ENCODE data around the gene PARD3B. TPM values are rescaled to one million over a fixed set of nuclear protein-coding genes. Genes with fewer than 3 reads are reported as not detected.

The PARD3B gene
- total and polyA plus RNA-seq, 10 of the 15 experiments (the other 5 are each of a cell fraction or from before 2014, with no cell fraction given), result 0.01 to 0.54 (median 0.07) TPM; not detected in 7

GRCh38 chr2:204635478-204635877 lies 90.2 kb downstream of the PARD3B start:
- no peak for TF ChIP-seq SP1 (IDR thresholded peaks at IDR 0.05; ENCODE audit: low read depth, low read length)
- TF ChIP-seq, protein P1, sequence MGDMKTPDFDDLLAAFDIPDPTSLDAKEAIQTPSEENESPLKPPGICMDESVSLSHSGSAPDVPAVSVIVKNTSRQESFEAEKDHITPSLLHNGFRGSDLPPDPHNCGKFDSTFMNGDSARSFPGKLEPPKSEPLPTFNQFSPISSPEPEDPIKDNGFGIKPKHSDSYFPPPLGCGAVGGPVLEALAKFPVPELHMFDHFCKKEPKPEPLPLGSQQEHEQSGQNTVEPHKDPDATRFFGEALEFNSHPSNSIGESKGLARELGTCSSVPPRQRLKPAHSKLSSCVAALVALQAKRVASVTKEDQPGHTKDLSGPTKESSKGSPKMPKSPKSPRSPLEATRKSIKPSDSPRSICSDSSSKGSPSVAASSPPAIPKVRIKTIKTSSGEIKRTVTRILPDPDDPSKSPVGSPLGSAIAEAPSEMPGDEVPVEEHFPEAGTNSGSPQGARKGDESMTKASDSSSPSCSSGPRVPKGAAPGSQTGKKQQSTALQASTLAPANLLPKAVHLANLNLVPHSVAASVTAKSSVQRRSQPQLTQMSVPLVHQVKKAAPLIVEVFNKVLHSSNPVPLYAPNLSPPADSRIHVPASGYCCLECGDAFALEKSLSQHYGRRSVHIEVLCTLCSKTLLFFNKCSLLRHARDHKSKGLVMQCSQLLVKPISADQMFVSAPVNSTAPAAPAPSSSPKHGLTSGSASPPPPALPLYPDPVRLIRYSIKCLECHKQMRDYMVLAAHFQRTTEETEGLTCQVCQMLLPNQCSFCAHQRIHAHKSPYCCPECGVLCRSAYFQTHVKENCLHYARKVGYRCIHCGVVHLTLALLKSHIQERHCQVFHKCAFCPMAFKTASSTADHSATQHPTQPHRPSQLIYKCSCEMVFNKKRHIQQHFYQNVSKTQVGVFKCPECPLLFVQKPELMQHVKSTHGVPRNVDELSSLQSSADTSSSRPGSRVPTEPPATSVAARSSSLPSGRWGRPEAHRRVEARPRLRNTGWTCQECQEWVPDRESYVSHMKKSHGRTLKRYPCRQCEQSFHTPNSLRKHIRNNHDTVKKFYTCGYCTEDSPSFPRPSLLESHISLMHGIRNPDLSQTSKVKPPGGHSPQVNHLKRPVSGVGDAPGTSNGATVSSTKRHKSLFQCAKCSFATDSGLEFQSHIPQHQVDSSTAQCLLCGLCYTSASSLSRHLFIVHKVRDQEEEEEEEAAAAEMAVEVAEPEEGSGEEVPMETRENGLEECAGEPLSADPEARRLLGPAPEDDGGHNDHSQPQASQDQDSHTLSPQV (IDR thresholded peaks at IDR 0.05), result no peak
- no peak for TF ChIP-seq RB1 (IDR thresholded peaks at IDR 0.05; ENCODE audit: borderline replicate concordance)
- TF ChIP-seq HDAC6 (IDR thresholded peaks at IDR 0.05; ENCODE audit: unreplicated experiment), result no peak
- TF ChIP-seq, protein P2, sequence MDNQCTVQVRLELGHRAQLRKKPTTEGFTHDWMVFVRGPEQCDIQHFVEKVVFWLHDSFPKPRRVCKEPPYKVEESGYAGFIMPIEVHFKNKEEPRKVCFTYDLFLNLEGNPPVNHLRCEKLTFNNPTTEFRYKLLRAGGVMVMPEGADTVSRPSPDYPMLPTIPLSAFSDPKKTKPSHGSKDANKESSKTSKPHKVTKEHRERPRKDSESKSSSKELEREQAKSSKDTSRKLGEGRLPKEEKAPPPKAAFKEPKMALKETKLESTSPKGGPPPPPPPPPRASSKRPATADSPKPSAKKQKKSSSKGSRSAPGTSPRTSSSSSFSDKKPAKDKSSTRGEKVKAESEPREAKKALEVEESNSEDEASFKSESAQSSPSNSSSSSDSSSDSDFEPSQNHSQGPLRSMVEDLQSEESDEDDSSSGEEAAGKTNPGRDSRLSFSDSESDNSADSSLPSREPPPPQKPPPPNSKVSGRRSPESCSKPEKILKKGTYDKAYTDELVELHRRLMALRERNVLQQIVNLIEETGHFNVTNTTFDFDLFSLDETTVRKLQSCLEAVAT (IDR thresholded peaks at IDR 0.05), result no peak
- TF ChIP-seq CBX5 (IDR thresholded peaks at IDR 0.05; ENCODE audit: low read depth), result no peak
- TF ChIP-seq, protein P3, sequence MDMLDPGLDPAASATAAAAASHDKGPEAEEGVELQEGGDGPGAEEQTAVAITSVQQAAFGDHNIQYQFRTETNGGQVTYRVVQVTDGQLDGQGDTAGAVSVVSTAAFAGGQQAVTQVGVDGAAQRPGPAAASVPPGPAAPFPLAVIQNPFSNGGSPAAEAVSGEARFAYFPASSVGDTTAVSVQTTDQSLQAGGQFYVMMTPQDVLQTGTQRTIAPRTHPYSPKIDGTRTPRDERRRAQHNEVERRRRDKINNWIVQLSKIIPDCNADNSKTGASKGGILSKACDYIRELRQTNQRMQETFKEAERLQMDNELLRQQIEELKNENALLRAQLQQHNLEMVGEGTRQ (IDR thresholded peaks at IDR 0.05; ENCODE audit: borderline replicate concordance, low read depth, low read length), result no peak
- no peak for TF ChIP-seq CHD2 (IDR thresholded peaks at IDR 0.05; ENCODE audit: borderline replicate concordance, low read depth, low read length)
- no peak for TF ChIP-seq NBN (IDR thresholded peaks at IDR 0.05)
- no peak for TF ChIP-seq GATAD2B (conservative IDR thresholded peaks at IDR 0.05; ENCODE audit: low read depth)
- no peak for TF ChIP-seq BCL11A (IDR thresholded peaks at IDR 0.05; ENCODE audit: low read depth, low read length)
- no peak for TF ChIP-seq IKZF1 (conservative IDR thresholded peaks at IDR 0.05)
- no peak for TF ChIP-seq SMAD5 (IDR thresholded peaks at IDR 0.05; ENCODE audit: low read depth)
- no peak for TF ChIP-seq ZNF622 (IDR thresholded peaks at IDR 0.05)
- TF ChIP-seq PAX8 (IDR thresholded peaks at IDR 0.05), result no peak
- TF ChIP-seq, protein P4, sequence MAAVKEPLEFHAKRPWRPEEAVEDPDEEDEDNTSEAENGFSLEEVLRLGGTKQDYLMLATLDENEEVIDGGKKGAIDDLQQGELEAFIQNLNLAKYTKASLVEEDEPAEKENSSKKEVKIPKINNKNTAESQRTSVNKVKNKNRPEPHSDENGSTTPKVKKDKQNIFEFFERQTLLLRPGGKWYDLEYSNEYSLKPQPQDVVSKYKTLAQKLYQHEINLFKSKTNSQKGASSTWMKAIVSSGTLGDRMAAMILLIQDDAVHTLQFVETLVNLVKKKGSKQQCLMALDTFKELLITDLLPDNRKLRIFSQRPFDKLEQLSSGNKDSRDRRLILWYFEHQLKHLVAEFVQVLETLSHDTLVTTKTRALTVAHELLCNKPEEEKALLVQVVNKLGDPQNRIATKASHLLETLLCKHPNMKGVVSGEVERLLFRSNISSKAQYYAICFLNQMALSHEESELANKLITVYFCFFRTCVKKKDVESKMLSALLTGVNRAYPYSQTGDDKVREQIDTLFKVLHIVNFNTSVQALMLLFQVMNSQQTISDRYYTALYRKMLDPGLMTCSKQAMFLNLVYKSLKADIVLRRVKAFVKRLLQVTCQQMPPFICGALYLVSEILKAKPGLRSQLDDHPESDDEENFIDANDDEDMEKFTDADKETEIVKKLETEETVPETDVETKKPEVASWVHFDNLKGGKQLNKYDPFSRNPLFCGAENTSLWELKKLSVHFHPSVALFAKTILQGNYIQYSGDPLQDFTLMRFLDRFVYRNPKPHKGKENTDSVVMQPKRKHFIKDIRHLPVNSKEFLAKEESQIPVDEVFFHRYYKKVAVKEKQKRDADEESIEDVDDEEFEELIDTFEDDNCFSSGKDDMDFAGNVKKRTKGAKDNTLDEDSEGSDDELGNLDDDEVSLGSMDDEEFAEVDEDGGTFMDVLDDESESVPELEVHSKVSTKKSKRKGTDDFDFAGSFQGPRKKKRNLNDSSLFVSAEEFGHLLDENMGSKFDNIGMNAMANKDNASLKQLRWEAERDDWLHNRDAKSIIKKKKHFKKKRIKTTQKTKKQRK (IDR thresholded peaks at IDR 0.05; ENCODE audit: low read depth, low read length), result no peak
- ChIA-PET CTCF (interaction anchor here (1.7 kb wide), 1 partner anchor 15 kb away, joined by 4 read pairs; no protein-coding TSS in a partner anchor), SMC1A (ENCODE audit: uncharacterized antibody, unreplicated experiment) (interaction anchor here (1.8 kb wide), 1 partner anchor 10 kb away, joined by 3 read pairs; no protein-coding TSS in a partner anchor), RAD21 (ENCODE audit: unreplicated experiment) (no interaction called here), POLR2A (no interaction called here)
- Histone ChIP-seq H3K36me3 (ENCODE audit: control insufficient read depth in 2 of 2, insufficient read depth in 2 of 2, low read length in 1 of 2) (no peaks in the 10 kb centered on the region), H3K9ac (ENCODE audit: control insufficient read depth, insufficient read depth, low read length) (no peak overlapping the region), H3K4me3 (no peak overlapping the region), H3K79me2 (ENCODE audit: control insufficient read depth, insufficient read depth, low read length) (no peaks in the 10 kb centered on the region), H3K27ac (ENCODE audit: control insufficient read depth, insufficient read depth) (no peak overlapping the region), H3K9me3 (replicated peaks; ENCODE audit: control insufficient read depth, insufficient read depth, low read length) (no peaks in the 10 kb centered on the region), H3K27me3 (replicated peaks in 1 of 2; ENCODE audit: control insufficient read depth in 2 of 2, insufficient read depth in 2 of 2, low read length in 1 of 2) (no peaks in the 10 kb centered on the region), H4K20me1 (ENCODE audit: control insufficient read depth, insufficient read depth) (no peaks in the 10 kb centered on the region), H2AFZ (ENCODE audit: control insufficient read depth, low read depth, low read length) (no peak overlapping the region), H3K4me1 (ENCODE audit: control insufficient read depth, insufficient read depth, low read length) (no peaks in the 10 kb centered on the region), H3K4me2 (ENCODE audit: control insufficient read depth, insufficient read depth) (no peak overlapping the region)
- DNase-seq (ENCODE audit: low read depth, low spot score) (no peak), ATAC-seq (no peak), FAIRE-seq (no peak)
- 1% methylated on average over 3 of the region's 3 CpGs for WGBS (ENCODE audit: insufficient coverage, insufficient replicate concordance, low lambda C conversion rate, missing lambda C conversion rate)
- intact Hi-C loops (cut with micrococcal nuclease; ENCODE audit: unreplicated experiment), result no loop called here
- in situ Hi-C loops (cut with MboI), result no loop called here
- no TSS peak for BruUV-seq (replicated peaks)
